Tibial nerve (tissue), 4 donors: ENCODE data around the gene CCDC177.

Source experiments
- EP300 ChIP-seq, 2 donors: sonication (generic); formaldehyde crosslinking; IDR thresholded peaks; one replicate each; pipeline ENCODE4 v1.6.1; 2017; ENCODE audit warnings: antibody characterized with exemption in 2 of 2, mild to moderate bottlenecking in 1 of 2
- TF ChIP-seq, protein P1 (sequence below), 5 experiments: fragments of 200-600 bp in 3 of 5; fragments of 450-650 bp in 2 of 5; sonication (generic) in 3 of 5; IDR thresholded peaks; one replicate each; pipeline ENCODE4 v1.5.1; 2016 to 2019; ENCODE audit warnings: antibody characterized with exemption in 5 of 5, mild to moderate bottlenecking in 3 of 5, moderate library complexity in 2 of 5

DNA sequence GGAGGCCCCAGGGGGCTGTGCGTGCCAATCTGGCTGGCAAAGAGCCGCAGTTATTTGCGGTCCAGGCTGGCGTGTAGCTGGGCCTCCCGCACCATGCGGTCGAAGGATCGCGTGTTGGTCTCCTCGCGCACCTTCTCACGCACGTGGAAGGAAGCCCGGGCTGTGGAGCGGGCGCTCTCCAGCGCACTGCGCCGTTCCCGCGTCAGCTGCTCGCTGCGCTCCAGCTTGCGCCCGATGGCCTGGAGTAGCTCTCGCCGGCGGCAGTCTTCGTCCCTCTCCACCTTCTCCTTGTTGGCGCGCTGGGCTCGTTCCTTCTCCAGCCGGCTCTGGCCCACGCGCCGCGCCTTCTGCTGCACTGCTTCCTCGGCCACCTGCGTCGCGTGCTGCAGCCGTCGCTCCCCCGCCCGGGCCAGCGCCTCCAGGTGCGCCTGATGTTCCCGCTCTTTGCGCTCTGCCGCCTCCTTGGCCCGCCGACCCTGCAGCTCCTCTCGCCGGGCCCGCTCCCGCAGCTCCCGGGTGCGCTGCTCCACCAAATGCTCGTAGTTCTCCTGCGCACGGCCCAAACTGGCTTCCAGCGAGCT, 3.1 kb downstream of the CCDC177 start:
- TF ChIP-seq, protein P1, sequence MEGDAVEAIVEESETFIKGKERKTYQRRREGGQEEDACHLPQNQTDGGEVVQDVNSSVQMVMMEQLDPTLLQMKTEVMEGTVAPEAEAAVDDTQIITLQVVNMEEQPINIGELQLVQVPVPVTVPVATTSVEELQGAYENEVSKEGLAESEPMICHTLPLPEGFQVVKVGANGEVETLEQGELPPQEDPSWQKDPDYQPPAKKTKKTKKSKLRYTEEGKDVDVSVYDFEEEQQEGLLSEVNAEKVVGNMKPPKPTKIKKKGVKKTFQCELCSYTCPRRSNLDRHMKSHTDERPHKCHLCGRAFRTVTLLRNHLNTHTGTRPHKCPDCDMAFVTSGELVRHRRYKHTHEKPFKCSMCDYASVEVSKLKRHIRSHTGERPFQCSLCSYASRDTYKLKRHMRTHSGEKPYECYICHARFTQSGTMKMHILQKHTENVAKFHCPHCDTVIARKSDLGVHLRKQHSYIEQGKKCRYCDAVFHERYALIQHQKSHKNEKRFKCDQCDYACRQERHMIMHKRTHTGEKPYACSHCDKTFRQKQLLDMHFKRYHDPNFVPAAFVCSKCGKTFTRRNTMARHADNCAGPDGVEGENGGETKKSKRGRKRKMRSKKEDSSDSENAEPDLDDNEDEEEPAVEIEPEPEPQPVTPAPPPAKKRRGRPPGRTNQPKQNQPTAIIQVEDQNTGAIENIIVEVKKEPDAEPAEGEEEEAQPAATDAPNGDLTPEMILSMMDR (IDR thresholded peaks at IDR 0.05) = no peak
- TF ChIP-seq EP300 (IDR thresholded peaks at IDR 0.05) = no peak
